Osteoblast (primary cell): ENCODE results near the gene KRTAP3-1. TPM values are rescaled to one million over a fixed set of nuclear protein-coding genes. Genes with fewer than 3 reads are reported as not detected.
A peak's percentile ranks its signal among the peaks of the same experiment; 100 is the strongest.

Experiments
- DNase-seq: peaks from one replicate; pipeline ENCODE4 v3.0.0; 2011; ENCODE audit warnings: low spot score, mixed read lengths; ENCODE audit not compliant: insufficient read length; ENCODE audit errors: missing footprints
- H2AFZ ChIP-seq: 2 replicates; pipeline ENCODE4 v1.6.0; 2011; ENCODE audit warnings: mild to moderate bottlenecking, low read length
- H3K27ac ChIP-seq: 2 replicates; pipeline ENCODE4 v1.5.1; 2011; ENCODE audit warnings: mild to moderate bottlenecking, low read depth, low read length, moderate library complexity
- H3K27me3 ChIP-seq: 2 replicates; pipeline ENCODE4 v1.6.0; 2012; ENCODE audit warnings: mild to moderate bottlenecking, control low read depth, inconsistent platforms, low read length, moderate library complexity; ENCODE audit not compliant: insufficient read depth
- H3K36me3 ChIP-seq: 2 replicates; pipeline ENCODE4 v1.5.1; 2011; ENCODE audit warnings: mild to moderate bottlenecking, low read length, control low read depth, moderate library complexity; ENCODE audit not compliant: insufficient read depth
- H3K4me1 ChIP-seq: 2 replicates; pipeline ENCODE4 v1.5.1; 2011; ENCODE audit warnings: mild to moderate bottlenecking, low read length, control low read depth, moderate library complexity; ENCODE audit not compliant: insufficient read depth
- H3K4me2 ChIP-seq: 2 replicates; pipeline ENCODE4 v1.6.0; 2011; ENCODE audit warnings: mild to moderate bottlenecking, low read length; ENCODE audit not compliant: insufficient read depth
- H3K4me3 ChIP-seq: fragments of 200-600 bp; sonication (generic); 3 replicates; pipeline ENCODE4 v1.5.1; 2012; ENCODE audit warnings: mild to moderate bottlenecking, low read length, inconsistent platforms; ENCODE audit not compliant: insufficient read depth
- H3K79me2 ChIP-seq: 2 replicates; pipeline ENCODE4 v1.6.0; 2012; ENCODE audit warnings: mild to moderate bottlenecking, low read length, control low read depth, inconsistent platforms; ENCODE audit not compliant: insufficient read depth
- H3K9me3 ChIP-seq: 2 replicates; pipeline ENCODE4 v1.5.1; 2011; ENCODE audit warnings: low read depth, low read length, control low read depth
- H4K20me1 ChIP-seq: 2 replicates; pipeline ENCODE4 v1.6.0; 2012; ENCODE audit warnings: mild to moderate bottlenecking, low read length, control low read depth; ENCODE audit not compliant: insufficient read depth
- CTCF ChIP-seq: IDR thresholded peaks from 2 replicates; pipeline ENCODE4 v1.5.1; 2011; ENCODE audit warnings: mild to moderate bottlenecking, low read depth, low read length, moderate library complexity; ENCODE audit errors: extremely low read depth
- total RNA-seq: library from RNA; depleted of rRNA; stranded (reverse); fragments of >200 nt; gene quantifications from 2 replicates; pipeline ENCODE4 v1.2.3, GENCODE V29; 2012

The KRTAP3-1 gene
- total RNA-seq, 1 donor = not detected

DNA sequence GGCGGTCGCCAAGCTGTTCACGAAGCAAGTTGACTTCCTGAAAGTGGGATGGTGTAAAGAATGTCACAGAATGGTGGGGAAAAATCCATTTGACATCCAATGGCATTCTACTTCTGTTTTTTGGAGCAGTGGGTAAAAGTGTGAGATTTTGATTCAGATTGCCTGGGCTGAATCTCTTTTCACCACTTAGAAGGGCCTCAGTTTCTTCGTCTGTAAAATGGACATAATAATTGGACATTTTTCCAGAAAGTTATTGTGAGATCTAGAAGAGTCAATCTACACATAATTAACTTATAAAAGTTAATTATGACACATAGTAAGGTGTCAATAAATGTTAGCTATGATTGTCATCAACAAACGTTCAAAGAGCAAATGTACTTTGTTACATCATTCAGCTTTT lies 27.8 kb downstream of the KRTAP3-1 start:
- Histone ChIP-seq H3K79me2 (no peaks in the 10 kb centered on the region), H3K4me1 (peaks cover 9% of the 10 kb centered on the region), H3K4me2 (peak overlapping the region; percentile 28), H2AFZ (peak overlapping the region; percentile 58), H3K4me3 (no peak overlapping the region), H4K20me1 (no peaks in the 10 kb centered on the region), H3K27me3 (no peaks in the 10 kb centered on the region), H3K36me3 (no peaks in the 10 kb centered on the region), H3K9me3 (no peaks in the 10 kb centered on the region), H3K27ac (no peak overlapping the region)
- TF ChIP-seq CTCF = no peak
- no peak for DNase-seq

GRCh38 chr17:40980596-40980995 lies 28.3 kb downstream of the KRTAP3-1 start:
- Histone ChIP-seq H3K4me1 (peaks cover 9% of the 10 kb centered on the region), H3K36me3 (no peaks in the 10 kb centered on the region), H4K20me1 (no peaks in the 10 kb centered on the region), H3K9me3 (no peaks in the 10 kb centered on the region), H3K4me2 (peak overlapping the region; percentile 28), H3K27me3 (no peaks in the 10 kb centered on the region), H3K27ac (no peak overlapping the region), H2AFZ (peak overlapping the region; percentile 58), H3K79me2 (no peaks in the 10 kb centered on the region), H3K4me3 (no peak overlapping the region)
- peak; percentile 70 for DNase-seq
- TF ChIP-seq CTCF = no peak

DNA sequence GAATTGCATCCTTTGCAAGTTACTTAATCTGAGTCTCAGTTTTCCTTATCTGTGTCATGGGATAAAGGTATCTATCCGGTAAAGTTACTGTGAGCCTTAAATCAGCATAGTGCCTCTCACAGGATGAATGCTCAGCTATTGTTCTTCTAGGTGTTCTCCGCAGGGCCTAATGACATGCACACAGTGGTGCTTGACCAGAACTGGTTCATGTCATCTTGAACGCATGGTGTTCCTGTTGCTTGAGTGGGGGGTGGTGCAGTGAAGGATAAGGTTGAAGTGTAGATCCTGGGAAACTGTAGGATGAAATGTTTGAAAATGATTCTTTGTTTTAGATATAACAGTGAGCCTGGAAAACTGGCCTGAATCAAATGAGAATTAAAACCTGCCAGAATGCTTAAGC lies 28.8 kb downstream of the KRTAP3-1 start:
- Histone ChIP-seq H3K27ac (no peak overlapping the region), H4K20me1 (no peaks in the 10 kb centered on the region), H2AFZ (peak overlapping the region; percentile 58), H3K27me3 (no peaks in the 10 kb centered on the region), H3K9me3 (no peaks in the 10 kb centered on the region), H3K79me2 (no peaks in the 10 kb centered on the region), H3K4me2 (no peak overlapping the region), H3K4me1 (peaks cover 9% of the 10 kb centered on the region), H3K36me3 (no peaks in the 10 kb centered on the region), H3K4me3 (no peak overlapping the region)
- no peak for TF ChIP-seq CTCF
- peak; percentile 55 for DNase-seq

GRCh38 chr17:40978575-40979151 lies 30.3 kb downstream of the KRTAP3-1 start:
- no peak overlapping the region for H3K27ac ChIP-seq
- no peak for TF ChIP-seq CTCF
- no peaks in the 10 kb centered on the region for H3K36me3 ChIP-seq
- H3K9me3 ChIP-seq = no peaks in the 10 kb centered on the region
- no peaks in the 10 kb centered on the region for H3K27me3 ChIP-seq
- H3K4me2 ChIP-seq = no peak overlapping the region
- peaks cover 9% of the 10 kb centered on the region for H3K4me1 ChIP-seq
- DNase-seq = no peak
- H2AFZ ChIP-seq = peak overlapping the region; percentile 6
- no peaks in the 10 kb centered on the region for H3K79me2 ChIP-seq
- no peak overlapping the region for H3K4me3 ChIP-seq
- no peaks in the 10 kb centered on the region for H4K20me1 ChIP-seq
